NCI-H2081 treated with DMSO at 0.1 percent for 48 hours (cell line): ENCODE measurements around the gene ADAMTS14.
"Not testable (repeated sequence)": the region's sequence is repeated elsewhere in the genome, so short reads cannot be mapped to it uniquely, and the experiment has no call there.

ENCODE experiments used
- DNase-seq: peaks from one replicate; lab custom pipeline; 2025; lab: John Stamatoyannopoulos, UW

ADAMTS14 gene, protein sequence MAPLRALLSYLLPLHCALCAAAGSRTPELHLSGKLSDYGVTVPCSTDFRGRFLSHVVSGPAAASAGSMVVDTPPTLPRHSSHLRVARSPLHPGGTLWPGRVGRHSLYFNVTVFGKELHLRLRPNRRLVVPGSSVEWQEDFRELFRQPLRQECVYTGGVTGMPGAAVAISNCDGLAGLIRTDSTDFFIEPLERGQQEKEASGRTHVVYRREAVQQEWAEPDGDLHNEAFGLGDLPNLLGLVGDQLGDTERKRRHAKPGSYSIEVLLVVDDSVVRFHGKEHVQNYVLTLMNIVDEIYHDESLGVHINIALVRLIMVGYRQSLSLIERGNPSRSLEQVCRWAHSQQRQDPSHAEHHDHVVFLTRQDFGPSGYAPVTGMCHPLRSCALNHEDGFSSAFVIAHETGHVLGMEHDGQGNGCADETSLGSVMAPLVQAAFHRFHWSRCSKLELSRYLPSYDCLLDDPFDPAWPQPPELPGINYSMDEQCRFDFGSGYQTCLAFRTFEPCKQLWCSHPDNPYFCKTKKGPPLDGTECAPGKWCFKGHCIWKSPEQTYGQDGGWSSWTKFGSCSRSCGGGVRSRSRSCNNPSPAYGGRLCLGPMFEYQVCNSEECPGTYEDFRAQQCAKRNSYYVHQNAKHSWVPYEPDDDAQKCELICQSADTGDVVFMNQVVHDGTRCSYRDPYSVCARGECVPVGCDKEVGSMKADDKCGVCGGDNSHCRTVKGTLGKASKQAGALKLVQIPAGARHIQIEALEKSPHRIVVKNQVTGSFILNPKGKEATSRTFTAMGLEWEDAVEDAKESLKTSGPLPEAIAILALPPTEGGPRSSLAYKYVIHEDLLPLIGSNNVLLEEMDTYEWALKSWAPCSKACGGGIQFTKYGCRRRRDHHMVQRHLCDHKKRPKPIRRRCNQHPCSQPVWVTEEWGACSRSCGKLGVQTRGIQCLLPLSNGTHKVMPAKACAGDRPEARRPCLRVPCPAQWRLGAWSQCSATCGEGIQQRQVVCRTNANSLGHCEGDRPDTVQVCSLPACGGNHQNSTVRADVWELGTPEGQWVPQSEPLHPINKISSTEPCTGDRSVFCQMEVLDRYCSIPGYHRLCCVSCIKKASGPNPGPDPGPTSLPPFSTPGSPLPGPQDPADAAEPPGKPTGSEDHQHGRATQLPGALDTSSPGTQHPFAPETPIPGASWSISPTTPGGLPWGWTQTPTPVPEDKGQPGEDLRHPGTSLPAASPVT

DNA sequence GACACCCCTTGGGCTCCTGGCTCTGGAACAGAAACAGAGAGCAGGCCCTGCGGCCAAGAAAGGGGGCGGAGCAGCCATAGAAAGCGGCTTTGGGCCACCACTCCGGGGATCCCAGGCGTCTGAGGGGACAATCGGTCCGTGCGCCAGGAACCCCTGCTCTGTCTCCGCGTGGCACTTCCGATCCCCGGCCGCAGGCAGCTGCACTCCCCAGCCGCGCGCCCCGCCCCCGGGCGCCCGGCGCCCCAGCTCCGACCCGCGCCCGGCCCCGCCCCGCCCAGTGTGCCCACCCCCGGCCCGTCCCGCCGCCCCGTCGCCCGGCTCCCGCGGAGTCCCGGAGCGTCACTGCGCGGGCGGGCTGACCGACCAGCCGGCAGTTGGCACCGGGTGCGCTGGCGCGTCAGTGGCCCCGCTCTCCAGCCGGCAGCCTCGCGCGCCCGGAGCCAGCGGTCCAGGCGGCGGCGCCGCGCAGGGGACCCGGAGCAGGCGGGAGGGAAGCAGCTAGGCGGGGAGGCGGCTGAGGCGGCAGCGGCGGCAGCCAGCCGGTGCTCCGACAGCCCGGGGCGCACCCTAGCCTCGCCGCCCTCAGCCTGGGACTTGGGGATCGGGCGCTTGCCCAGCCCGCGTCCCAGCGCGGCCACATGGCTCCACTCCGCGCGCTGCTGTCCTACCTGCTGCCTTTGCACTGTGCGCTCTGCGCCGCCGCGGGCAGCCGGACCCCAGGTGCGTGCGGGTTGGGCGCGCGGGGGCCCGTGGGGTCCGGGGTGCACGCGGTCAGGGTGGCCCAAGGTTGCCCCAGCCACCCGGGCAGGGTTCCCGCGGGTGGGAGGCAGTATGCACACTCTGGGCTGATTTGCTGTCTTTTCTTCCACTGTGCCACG lies at the start of gene ADAMTS14:
Gene ADAMTS14 (plus strand): TSS at position 342 of the 878 bp plus-strand sequence. CDS start 297 bp downstream, at position 639.
- DNase-seq = no peak

DNA sequence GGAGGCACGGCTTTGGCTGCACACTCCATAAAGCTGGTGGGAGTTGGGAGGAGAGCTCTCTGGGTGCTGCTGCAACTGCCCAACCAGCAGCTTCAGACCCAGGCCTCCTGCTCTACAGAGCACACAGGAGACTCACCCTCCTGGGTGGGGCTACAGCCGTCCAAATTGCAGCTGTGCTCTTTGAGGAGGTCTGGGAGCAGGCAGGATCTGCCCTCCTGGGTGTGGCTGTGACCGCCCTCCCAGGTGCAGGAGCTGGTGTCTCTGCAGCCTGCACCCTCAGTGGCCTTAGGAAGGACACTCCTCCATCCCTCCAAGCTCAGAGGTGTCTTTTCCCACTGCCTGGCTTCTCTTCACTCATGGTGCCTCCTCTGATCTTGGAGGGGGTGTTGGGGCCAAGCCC lies 49.8 kb upstream of the ADAMTS14 start:
- no peak for DNase-seq

DNA sequence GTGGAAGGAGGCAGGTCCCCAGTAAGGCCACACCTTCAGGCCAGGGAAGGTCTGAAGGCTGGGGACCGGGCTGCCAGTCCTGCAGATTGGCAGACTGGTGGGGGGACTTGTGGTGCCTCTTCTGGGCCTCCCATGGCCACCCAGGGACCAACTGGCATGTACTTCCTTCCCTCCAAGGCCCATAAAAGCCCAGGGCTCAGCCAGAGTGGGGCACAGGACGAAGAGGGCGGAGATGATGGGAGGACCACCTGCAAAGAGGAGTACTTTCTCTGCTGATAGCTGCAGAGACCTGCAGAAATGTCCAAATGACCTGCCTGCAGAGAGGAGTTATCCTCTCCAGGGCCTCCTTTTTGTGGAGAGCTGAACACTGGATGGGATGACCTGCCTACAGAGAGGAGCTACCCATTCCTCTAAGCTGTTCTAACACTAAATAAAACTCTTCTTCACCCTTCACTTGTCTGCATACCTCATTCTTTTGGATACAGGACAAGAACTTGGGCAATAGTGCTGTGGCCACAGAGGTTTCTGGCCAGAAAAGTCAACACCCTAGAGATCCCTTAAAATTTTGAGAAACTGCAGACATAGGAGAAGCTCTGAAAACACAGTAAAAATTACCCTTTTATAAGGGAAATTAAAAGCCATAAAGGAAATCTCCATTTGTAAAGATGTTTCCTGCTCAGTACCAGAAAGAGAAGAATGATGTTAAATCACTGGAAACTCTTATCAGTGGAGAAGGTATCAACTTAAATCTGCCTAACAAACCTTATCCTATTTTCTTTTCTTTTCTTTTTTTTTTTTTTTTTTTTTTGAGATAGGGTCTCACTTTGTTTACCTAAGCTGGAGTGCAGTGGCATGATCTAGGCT lies 49.1 kb upstream of the ADAMTS14 start:
- no peak for DNase-seq

DNA sequence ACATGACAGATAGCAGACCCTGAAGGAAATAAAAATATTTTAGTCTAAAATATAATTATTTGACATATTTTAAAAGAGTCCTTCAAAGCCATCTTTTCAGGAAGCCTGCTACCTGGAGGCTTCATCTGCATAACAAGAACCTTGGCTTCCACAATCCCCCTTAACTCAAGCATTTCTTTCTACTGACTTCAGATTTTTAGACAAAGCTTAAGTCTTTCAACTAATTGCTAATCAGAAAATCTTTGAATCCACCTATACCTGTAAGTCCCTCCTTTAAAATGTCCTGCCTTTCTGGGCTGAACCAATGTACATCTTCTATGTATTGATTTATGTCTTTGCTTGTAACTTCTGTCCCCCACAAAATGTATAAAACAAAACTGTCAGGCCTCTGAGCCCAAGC lies 46.2 kb upstream of the ADAMTS14 start:
- DNase-seq = no peak

DNA sequence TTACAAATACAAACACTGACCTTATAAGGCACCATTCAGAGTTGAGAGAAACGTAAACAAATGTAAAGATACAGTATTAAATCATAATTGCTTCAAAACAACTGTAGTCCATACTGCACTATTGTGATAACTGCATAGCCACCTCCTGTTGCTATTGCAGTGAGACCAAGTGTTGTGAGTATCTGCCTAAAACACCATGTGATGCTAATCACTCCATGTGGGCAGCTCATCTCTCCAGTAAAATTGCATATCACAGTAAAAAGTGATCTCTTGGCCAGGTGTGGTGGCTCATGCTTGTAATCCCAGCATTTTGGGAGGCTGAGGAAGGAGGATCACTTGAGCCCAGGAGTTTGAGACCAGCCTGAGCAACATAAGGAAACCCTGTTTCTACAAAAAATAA lies 43.0 kb upstream of the ADAMTS14 start:
- DNase-seq = no peak

DNA sequence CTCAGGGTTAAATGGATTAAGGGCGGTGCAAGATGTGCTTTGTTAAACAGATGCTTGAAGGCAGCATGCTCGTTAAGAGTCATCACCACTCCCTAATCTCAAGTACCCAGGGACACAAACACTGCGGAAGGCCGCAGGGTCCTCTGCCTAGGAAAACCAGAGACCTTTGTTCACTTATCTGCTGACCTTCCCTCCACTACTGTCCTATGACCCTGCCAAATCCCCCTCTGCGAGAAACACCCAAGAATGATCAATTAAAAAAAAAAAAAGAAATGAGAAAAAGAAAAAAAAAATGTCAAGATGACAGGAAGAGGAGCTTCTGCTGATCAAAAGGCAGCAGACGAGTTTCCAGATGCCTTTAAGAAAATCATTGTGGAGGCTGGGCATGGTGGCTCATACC lies 40.6 kb upstream of the ADAMTS14 start:
- not testable (repeated sequence) for DNase-seq

DNA sequence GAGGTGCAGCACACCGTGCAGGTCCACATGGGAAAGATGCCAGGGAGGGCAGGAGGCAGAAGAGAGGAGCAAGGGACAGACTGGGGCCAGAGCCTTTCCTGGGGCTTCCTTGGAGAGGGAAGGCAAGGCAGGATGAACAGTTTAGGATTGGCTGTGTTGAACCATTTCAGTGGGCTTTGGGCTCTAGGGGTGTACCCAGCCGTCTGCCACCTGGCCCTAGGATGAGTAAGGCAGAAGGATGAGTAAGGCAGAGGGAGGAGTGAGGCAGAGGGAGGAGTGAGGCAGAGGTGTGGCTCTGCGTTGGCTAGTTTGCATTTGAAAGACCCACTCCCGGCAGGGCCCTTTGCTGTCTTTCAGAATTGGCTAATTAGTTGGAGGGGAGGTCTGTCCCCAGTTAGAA lies 38.3 kb upstream of the ADAMTS14 start:
- no peak for DNase-seq

DNA sequence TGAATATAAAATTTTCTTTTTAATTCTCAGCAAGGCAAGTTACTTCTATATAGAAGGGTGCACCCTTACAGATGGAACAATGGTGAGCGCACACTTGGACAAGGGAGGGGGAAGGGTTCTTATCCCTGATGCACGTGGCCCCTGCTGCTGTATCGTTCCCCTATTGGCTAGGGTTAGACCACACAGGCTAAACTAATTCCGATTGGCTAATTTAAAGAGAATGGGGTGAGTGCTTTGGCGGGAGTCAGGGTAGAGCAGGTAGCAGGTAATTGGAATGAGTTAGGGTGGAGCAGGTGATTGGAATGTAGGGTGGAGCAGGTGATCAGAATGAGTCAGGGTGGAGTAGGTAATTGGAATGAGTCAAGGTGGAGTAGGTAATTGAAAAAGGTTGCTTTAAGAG lies 37.8 kb upstream of the ADAMTS14 start:
- DNase-seq = not testable (repeated sequence)

DNA sequence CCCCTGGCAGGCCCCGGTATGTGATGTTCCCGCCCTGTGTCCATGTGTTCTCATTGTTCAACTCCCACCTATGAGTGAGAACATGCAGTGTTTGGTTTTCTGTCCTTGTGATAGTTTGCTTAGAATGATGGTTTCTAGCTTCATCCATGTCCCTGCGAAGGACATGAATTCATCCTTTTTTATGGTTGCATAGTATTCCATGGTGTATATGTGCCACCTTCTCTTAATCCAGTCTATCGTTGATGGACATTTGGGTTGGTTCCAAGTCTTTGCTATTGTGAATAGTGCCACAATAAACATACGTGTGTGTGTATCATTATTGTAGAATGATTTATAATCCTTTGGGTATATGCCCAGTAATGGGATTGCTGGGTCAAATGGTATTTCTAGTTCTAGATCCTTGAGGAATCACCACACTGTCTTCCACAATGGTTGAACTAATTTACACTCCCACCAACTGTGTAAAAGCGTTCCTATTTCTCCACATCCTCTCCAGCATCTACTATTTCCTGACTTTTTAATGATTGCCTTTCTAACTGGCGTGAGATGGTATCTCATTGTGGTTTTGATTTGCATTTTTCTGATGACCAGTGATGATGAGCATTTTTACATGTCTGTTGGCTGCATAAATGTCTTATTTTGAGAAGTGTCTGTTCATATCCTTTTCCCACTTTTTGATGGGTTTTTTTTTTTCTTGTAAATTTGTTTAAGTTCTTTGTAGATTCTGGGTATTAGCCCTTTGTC lies 32.5 kb upstream of the ADAMTS14 start:
- not testable (repeated sequence) for DNase-seq

DNA sequence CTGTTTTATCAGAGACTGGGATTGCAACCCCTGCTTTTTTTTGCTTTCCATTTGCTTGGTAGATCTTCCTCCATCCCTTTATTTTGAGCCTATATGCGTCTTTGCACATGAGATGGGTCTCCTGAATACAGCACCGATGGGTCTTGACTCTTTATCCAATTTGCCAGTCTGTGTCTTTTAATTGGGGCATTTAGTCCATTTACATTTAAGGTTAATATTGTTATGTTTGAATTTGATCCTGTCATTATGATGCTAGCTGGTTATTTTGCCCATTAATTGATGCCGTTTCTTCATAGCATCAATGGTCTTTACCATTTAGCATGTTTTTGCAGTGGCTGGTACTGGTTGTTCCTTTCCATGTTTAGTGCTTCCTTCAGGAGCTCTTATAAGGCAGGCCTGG lies 29.0 kb upstream of the ADAMTS14 start:
- not testable (repeated sequence) for DNase-seq

DNA sequence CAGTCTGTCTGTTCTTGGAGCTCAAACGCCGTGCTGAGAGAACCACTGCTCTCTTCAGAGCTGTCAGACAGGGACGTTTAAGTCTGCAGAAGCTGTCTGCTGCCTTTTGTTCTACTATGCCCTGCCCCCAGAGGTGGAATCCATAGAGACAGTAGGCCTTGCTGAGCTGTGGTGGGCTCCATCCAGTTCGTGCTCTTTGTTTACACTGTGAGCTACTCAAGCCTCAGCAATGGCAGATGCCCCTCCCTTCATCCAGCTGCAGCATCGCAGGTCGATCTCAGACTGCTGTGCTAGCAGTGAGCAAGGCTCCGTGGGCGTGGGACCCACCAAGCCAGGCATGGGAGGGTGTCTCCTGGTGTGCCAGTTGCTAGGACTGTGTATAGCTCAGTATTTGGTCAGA lies 27.3 kb upstream of the ADAMTS14 start:
- DNase-seq = not testable (repeated sequence)

DNA sequence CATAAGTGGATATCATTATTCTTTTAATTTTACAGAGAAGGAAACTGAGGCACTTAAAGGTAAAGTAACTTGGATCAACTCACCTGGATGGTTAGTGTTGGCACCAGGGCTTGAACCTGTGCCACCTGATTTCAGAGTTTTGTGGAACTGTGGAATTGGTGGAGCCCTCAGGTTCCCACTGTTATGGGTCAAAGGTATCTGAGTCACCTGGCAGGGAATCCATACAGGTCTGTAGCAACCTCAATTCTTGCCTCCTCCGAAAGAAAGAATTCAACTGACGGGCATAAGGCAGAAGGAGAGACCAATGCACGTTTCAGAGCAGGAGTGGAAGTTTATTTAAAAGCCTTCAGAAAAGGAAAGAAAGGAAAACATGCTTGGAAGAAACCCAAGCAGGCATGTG lies 25.2 kb upstream of the ADAMTS14 start:
- DNase-seq = no peak

DNA sequence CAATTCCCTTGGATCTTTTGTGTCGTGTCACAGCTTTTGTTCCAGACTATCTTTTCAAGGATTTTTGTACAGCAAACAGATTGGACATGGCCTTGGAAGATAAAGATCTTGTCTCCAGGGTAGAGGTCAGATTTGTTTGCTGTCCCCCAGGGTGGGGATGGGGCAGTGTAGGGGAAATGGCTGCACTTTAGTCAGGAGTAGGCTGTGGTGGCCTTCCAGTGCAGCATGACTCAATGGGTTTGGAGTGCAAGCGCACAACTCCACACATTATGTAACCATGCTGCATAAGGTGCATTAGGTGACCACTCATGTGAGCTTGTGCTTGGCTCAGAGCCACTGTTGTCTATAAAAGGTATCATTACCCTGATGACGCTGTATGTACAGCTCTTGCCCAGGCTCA lies 23.9 kb upstream of the ADAMTS14 start:
- no peak for DNase-seq

DNA sequence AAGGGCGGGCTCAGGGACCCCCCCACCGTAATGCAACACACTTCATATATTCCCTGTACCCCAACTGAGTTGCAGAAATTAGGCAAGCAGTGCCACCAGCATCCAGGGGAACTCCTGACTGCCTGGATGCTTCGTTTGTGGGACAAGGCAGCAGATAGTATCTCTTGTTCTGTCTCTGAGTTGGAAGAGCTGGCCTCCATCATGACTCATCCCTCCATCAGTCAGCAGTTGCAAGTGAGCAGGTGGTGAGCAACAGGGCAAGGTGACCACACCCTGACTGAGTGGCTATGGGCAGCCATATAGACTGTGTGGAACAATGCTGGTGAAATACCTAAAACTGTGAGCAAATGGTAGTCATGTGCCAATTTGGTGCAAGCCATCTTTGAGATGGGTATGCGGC lies 22.8 kb upstream of the ADAMTS14 start:
- no peak for DNase-seq

DNA sequence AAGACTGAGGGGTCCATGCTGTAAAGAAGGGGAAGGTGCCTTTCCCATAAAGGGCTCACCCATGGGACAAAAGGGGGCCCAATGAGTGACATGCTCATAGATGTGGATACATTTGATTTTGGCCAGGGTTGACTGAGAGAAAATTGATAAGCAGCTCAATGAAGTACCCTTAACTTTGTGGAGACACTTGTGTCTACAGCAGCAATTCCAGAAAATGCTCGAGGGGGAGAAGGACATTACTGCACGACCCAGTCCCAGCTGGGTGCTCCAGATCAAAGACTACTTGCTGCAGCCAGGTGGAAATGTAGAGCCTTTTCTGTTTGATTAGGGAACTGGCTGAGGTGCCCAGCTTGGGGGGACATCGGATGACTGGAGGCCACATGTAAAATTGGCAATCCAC lies 22.2 kb upstream of the ADAMTS14 start:
- no peak for DNase-seq

DNA sequence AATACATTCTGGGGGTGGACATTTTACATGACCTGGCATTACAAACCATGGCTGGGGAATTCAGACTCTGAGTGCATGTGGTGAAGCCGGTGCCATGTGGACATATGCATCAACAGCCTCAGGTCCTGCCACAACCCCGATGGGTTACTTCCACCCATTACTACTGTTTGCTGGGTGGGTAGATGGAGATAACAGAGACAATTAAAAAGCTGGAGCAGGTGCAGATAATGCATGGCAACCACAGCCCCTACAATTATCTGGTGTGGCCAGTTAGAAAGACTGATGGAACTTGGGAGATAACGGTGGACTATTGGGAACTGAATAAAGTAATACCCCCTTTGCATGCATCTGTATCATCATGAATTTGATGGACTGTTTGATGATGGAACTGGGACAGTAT lies 21.6 kb upstream of the ADAMTS14 start:
- DNase-seq = no peak

DNA sequence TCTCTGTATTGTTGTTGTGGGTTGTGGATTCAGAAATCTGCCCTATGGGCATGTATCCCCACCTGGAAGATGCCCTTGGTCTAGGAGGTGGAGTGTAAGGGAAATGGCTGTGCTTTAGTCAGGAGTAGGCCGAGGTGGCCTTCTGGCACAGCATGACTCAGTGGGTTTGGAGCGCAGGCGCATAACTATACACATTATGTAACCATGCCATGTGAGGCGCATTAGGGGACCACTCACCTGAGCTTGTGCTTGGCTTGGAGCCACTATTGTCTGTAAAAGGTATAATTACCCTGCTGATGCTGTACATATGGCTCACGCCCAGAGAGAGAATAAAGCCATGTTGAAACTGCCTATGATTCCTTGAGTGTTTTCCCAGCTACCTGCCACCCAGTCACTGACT lies 20.6 kb upstream of the ADAMTS14 start:
- DNase-seq = no peak

DNA sequence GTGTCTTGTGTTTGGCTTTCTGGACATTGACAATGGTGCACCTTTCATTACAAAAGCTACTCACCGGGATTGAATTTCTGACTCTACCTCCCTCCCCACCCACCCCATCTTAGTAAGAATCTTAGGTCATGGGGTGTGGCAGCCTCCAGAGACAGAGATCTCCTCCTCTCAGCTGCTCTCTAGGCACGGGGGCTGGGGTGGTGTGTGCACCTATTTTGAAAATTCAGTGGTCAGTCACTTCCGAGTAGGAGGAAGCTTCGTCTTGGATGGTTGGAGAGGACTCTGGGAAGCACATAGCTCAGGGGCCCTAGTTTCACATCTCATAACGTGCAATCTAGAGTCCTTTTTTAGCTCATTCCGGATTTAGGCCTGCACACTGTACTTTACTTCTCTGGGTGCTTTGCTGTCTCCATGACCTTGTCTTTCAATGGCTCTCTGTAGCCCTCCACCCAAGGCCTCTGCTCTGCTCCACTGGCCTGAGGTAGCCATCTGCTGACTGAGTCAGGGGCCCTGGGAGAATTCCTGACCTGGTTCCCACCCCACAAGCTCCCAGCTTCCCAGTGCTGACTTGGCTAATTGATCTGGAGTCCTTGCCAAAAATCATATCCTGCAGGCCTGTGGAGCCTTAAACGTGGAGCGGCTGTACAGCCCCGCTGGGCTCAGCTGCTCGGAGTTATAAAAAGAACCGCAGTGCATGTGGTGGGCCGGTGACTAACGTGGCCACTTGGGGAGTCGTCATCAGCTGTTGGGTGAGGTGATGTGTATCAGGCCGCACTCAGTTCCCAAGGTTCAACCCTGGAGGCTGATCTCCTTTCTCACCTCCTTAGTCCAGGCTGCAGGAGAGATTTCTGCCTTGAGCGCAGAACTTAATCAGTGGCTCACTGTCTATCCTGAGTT lies 19.3 kb upstream of the ADAMTS14 start:
- no peak for DNase-seq

DNA sequence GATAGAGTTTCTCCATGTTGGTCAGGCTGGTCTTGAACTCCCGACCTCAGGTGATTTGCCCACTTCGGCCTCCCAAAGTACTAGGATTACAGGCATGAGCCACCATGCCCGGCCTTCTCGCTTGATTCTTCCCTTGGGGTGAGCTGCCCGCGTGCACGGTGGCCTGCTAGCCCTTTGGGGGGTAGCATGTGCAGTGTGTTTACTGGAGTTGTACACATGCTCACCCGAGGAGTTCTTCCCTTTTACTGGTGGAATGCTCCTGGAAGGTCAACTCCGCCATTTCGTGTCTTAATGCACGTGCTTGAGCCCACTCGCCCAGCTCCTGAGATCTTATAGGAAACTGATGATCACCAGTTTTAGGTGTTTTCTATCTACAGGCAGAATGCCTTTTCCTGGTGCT lies 17.0 kb upstream of the ADAMTS14 start:
- DNase-seq = no peak
